Neural cell (in vitro differentiated cells): ENCODE results near the gene KCNJ8. TPM values are rescaled to one million over a fixed set of nuclear protein-coding genes. Genes with fewer than 3 reads are reported as not detected.

Source experiments
- H2AFZ ChIP-seq: fragments of 200-600, 300-800 bp; sonication (generic), shearing (Covaris generic); 2 replicates; pipeline ENCODE4 v1.6.0; 2014; ENCODE audit warnings: low read depth, mild to moderate bottlenecking, antibody characterized with exemption, low read length, moderate library complexity
- H3F3A ChIP-seq: fragments of 200-600 bp; shearing (Covaris generic); 2 replicates; pipeline ENCODE4 v1.6.1; 2016; ENCODE audit warnings: mild to moderate bottlenecking, moderate library complexity, mixed read lengths, antibody characterized with exemption, low read length; ENCODE audit not compliant: insufficient read depth, poor library complexity, severe bottlenecking
- H3K27ac ChIP-seq: fragments of 200-600, 300-800 bp; sonication (generic), shearing (Covaris generic); 2 replicates; pipeline ENCODE4 v1.5.1; 2014; ENCODE audit warnings: mild to moderate bottlenecking, low read length, moderate library complexity
- H3K27me3 ChIP-seq: fragments of 300-800, 200-600 bp; sonication (generic), shearing (Covaris generic); 2 replicates; pipeline ENCODE4 v1.6.0; 2014; ENCODE audit warnings: mild to moderate bottlenecking, low read depth, low read length, moderate library complexity; ENCODE audit not compliant: insufficient read depth
- H3K36me3 ChIP-seq: fragments of 300-800, 200-600 bp; sonication (generic), shearing (Covaris generic); 2 replicates; pipeline ENCODE4 v1.5.1; 2014; ENCODE audit warnings: mild to moderate bottlenecking, antibody characterized with exemption, low read length, moderate library complexity; ENCODE audit not compliant: insufficient read depth
- H3K4me2 ChIP-seq: fragments of 300-800, 200-600 bp; sonication (generic), shearing (Covaris generic); 2 replicates; pipeline ENCODE4 v1.6.0; 2014; ENCODE audit warnings: mild to moderate bottlenecking, low read length
- H3K4me3 ChIP-seq: fragments of 300-800, 200-600 bp; sonication (generic), shearing (Covaris generic); 2 replicates; pipeline ENCODE4 v1.5.1; 2014; ENCODE audit warnings: mild to moderate bottlenecking, low read length, moderate library complexity
- H3K79me2 ChIP-seq: fragments of 200-600 bp; shearing (Covaris generic); replicated peaks from 2 replicates; pipeline ENCODE4 v1.6.0; 2014; ENCODE audit warnings: mild to moderate bottlenecking, low read length, moderate library complexity; ENCODE audit not compliant: insufficient read depth
- H3K9ac ChIP-seq: fragments of 300-800, 200-600 bp; sonication (generic), shearing (Covaris generic); 2 replicates; pipeline ENCODE4 v1.6.1; 2016; ENCODE audit warnings: mild to moderate bottlenecking, low read length, mixed read lengths
- H3K9me2 ChIP-seq: fragments of 200-600 bp; shearing (Covaris generic); 2 replicates; pipeline ENCODE4 v1.6.1; 2016; ENCODE audit warnings: mild to moderate bottlenecking, low read length, mixed read lengths; ENCODE audit not compliant: insufficient read depth
- H3K9me3 ChIP-seq: fragments of 200-600, 300-800 bp; sonication (generic), shearing (Covaris generic); 2 replicates; pipeline ENCODE4 v1.6.1; 2016; ENCODE audit warnings: mild to moderate bottlenecking, mixed run types, low read length, moderate library complexity, mixed read lengths
- H4K20me1 ChIP-seq: fragments of 200-600 bp; shearing (Covaris generic); 2 replicates; pipeline ENCODE4 v1.6.1; 2016; ENCODE audit warnings: mild to moderate bottlenecking, mixed run types; ENCODE audit not compliant: insufficient read depth
- EZH2 ChIP-seq: fragments of 200-600, 300-800 bp; shearing (Covaris generic), sonication (generic); IDR thresholded peaks from 2 replicates; pipeline ENCODE4 v1.6.1; 2014; ENCODE audit warnings: antibody characterized with exemption, low read length, borderline replicate concordance, mild to moderate bottlenecking; ENCODE audit not compliant: insufficient read depth, poor library complexity, severe bottlenecking
- MXI1 ChIP-seq: fragments of 450-650 bp; conservative IDR thresholded peaks from 2 replicates; pipeline ENCODE4 v1.6.1; 2014; ENCODE audit warnings: antibody characterized with exemption, mild to moderate bottlenecking; ENCODE audit not compliant: poor library complexity, severe bottlenecking
- POLR2AphosphoS5 ChIP-seq: IDR thresholded peaks from 2 replicates; pipeline ENCODE4 v1.6.1; 2012
- TAF1 ChIP-seq: IDR thresholded peaks from 2 replicates; pipeline ENCODE4 v1.6.1; 2012; ENCODE audit warnings: low read depth
- polyA plus RNA-seq: library from polyadenylated mRNA; depleted of rRNA; stranded (reverse); fragments of >200 nt; gene quantifications from 2 replicates; pipeline ENCODE4 v1.2.3, GENCODE V29; 2014
- TF ChIP-seq, protein P1 (sequence below): IDR thresholded peaks from 2 replicates; pipeline ENCODE4 v1.6.1; 2012; ENCODE audit warnings: borderline replicate concordance
- TF ChIP-seq, protein P2 (sequence below): fragments of 450-650 bp; IDR thresholded peaks from 2 replicates; pipeline ENCODE4 v1.5.1; 2014; ENCODE audit warnings: antibody characterized with exemption, mild to moderate bottlenecking, moderate library complexity; ENCODE audit not compliant: poor library complexity, severe bottlenecking

KCNJ8 gene
- polyA plus RNA-seq, 1 donor from 2014 or later = not detected

DNA sequence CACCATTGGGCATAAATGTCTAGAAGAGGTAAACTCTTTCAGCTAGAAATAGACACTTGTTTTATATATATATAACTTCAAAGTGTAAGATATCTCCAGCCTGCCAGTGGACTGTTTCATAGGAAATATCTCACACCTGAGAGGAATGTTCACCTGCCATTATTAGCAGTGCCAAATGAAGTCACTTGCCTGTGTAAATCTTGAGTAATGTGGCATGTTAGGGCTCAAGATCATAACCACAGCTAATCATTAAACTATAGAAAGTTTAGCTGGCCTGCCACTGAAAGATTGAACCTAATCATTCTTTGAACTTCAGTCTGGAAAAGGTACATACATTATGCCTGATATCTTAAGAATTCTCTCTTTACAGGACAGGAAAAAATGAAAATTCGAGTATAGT, 25.5 kb upstream of the KCNJ8 start:
- no peaks in the 10 kb centered on the region for H3K79me2 ChIP-seq
- no peaks in the 10 kb centered on the region for H4K20me1 ChIP-seq
- no peaks in the 10 kb centered on the region for H3K27me3 ChIP-seq
- no peak for TF ChIP-seq TAF1
- TF ChIP-seq POLR2AphosphoS5 = no peak
- TF ChIP-seq, protein P1, sequence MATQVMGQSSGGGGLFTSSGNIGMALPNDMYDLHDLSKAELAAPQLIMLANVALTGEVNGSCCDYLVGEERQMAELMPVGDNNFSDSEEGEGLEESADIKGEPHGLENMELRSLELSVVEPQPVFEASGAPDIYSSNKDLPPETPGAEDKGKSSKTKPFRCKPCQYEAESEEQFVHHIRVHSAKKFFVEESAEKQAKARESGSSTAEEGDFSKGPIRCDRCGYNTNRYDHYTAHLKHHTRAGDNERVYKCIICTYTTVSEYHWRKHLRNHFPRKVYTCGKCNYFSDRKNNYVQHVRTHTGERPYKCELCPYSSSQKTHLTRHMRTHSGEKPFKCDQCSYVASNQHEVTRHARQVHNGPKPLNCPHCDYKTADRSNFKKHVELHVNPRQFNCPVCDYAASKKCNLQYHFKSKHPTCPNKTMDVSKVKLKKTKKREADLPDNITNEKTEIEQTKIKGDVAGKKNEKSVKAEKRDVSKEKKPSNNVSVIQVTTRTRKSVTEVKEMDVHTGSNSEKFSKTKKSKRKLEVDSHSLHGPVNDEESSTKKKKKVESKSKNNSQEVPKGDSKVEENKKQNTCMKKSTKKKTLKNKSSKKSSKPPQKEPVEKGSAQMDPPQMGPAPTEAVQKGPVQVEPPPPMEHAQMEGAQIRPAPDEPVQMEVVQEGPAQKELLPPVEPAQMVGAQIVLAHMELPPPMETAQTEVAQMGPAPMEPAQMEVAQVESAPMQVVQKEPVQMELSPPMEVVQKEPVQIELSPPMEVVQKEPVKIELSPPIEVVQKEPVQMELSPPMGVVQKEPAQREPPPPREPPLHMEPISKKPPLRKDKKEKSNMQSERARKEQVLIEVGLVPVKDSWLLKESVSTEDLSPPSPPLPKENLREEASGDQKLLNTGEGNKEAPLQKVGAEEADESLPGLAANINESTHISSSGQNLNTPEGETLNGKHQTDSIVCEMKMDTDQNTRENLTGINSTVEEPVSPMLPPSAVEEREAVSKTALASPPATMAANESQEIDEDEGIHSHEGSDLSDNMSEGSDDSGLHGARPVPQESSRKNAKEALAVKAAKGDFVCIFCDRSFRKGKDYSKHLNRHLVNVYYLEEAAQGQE = no peak
- H3F3A ChIP-seq = no peaks in the 10 kb centered on the region
- no peaks in the 10 kb centered on the region for H3K36me3 ChIP-seq
- H3K27ac ChIP-seq = no peak overlapping the region
- H3K4me3 ChIP-seq = no peak overlapping the region
- no peak overlapping the region for H3K4me2 ChIP-seq
- H3K9me3 ChIP-seq = no peaks in the 10 kb centered on the region
- no peak overlapping the region for H3K9ac ChIP-seq
- no peak overlapping the region for H2AFZ ChIP-seq
- no peaks in the 10 kb centered on the region for H3K9me2 ChIP-seq

DNA sequence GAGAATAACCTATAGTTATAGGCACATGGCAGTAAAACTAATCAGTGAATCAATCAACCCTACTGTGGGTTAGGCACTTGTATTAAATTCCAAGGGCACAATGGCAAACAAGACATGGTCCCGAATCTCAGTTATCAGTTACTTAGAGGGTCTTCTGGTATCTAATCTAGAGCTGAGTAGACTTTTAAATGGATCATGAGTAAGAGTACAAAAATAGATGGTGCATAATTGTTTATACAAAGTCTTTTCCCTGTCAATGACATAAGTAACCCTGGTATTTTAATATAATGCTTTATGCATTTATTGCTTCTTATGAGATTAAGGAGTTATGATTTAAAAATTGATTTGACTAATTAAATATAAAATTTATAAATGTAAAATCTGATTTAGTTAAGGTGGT, 23.0 kb upstream of the KCNJ8 start:
- Histone ChIP-seq H3K36me3 (no peaks in the 10 kb centered on the region), H3K9me3 (no peaks in the 10 kb centered on the region), H3K4me3 (no peak overlapping the region), H3K27me3 (no peaks in the 10 kb centered on the region), H3F3A (no peaks in the 10 kb centered on the region), H3K9me2 (no peaks in the 10 kb centered on the region), H3K4me2 (no peak overlapping the region), H2AFZ (no peak overlapping the region), H4K20me1 (no peaks in the 10 kb centered on the region), H3K27ac (no peak overlapping the region), H3K79me2 (no peaks in the 10 kb centered on the region), H3K9ac (no peak overlapping the region)
- TF ChIP-seq, protein P1 = no peak
- TF ChIP-seq MXI1 (no peak), EZH2 (no peak), POLR2AphosphoS5 (no peak)
- TF ChIP-seq, protein P2, sequence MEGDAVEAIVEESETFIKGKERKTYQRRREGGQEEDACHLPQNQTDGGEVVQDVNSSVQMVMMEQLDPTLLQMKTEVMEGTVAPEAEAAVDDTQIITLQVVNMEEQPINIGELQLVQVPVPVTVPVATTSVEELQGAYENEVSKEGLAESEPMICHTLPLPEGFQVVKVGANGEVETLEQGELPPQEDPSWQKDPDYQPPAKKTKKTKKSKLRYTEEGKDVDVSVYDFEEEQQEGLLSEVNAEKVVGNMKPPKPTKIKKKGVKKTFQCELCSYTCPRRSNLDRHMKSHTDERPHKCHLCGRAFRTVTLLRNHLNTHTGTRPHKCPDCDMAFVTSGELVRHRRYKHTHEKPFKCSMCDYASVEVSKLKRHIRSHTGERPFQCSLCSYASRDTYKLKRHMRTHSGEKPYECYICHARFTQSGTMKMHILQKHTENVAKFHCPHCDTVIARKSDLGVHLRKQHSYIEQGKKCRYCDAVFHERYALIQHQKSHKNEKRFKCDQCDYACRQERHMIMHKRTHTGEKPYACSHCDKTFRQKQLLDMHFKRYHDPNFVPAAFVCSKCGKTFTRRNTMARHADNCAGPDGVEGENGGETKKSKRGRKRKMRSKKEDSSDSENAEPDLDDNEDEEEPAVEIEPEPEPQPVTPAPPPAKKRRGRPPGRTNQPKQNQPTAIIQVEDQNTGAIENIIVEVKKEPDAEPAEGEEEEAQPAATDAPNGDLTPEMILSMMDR = no peak
